B cell (primary cell): ENCODE results near the gene SKAP2. TPM values are rescaled to one million over a fixed set of nuclear protein-coding genes. Genes with fewer than 3 reads are reported as not detected.

Experiments used
- ATAC-seq: fragments of 200-7000 bp; cut with Tn5 transposase; one replicate; pipeline ENCODE4 v1.10.0; 2021; ENCODE audit warnings: low read depth, mild to moderate bottlenecking, moderate number of reproducible peaks, moderate library complexity
- CTCF ChIA-PET: fragments of 350-600 bp; sonication (Branson Sonifier 250); formaldehyde crosslinking; loops from one replicate; lab custom pipeline; 2021; ENCODE audit warnings: antibody characterized with exemption, inconsistent platforms; lab: Charles Lee
- POLR2A ChIA-PET: fragments of 350-600 bp; sonication (Branson Sonifier 250); formaldehyde crosslinking; loops from one replicate; lab custom pipeline; 2021; ENCODE audit warnings: antibody characterized with exemption; lab: Charles Lee
- DNase-seq: peaks from one replicate; pipeline ENCODE4 v3.0.0; 2013
- H2AFZ ChIP-seq: 2 replicates; pipeline ENCODE4 v1.6.1; 2012; ENCODE audit warnings: mild to moderate bottlenecking, low read depth, low read length; ENCODE audit not compliant: insufficient read depth, poor library complexity, severe bottlenecking
- H3K27ac ChIP-seq, 2 donors: 1 replicate in 1 of 2; 2 replicates in 1 of 2; pipeline ENCODE4 v1.5.1; 2012 to 2013; ENCODE audit warnings: low read length in 2 of 2, mild to moderate bottlenecking in 2 of 2, moderate library complexity in 1 of 2
- H3K27me3 ChIP-seq, 4 experiments: fragments of 200-600 bp in 1 of 4; sonication (generic) in 1 of 4; replicated peaks in 1 of 4; 1 replicate in 2 of 4; 2 replicates in 2 of 4; pipeline versions ENCODE4 v1.6.1 to v1.7.0; 2013 to 2016; ENCODE audit warnings: low read length in 3 of 4, mild to moderate bottlenecking in 2 of 4, mixed read lengths in 1 of 4, moderate library complexity in 1 of 4; ENCODE audit not compliant: insufficient read depth in 4 of 4, control insufficient read depth in 3 of 4; ENCODE audit errors: control extremely low read depth in 1 of 4
- H3K36me3 ChIP-seq, 2 experiments: replicated peaks in 1 of 2; 1 replicate in 1 of 2; 2 replicates in 1 of 2; pipeline versions ENCODE4 v1.6.1 to v1.7.1; 2013; ENCODE audit warnings: low read length in 1 of 2; ENCODE audit not compliant: insufficient read depth in 2 of 2, control insufficient read depth in 1 of 2; ENCODE audit errors: control extremely low read depth in 1 of 2, extremely low read depth in 1 of 2
- H3K4me1 ChIP-seq, 2 donors: fragments of 200-600 bp in 1 of 2; sonication (generic) in 1 of 2; 1 replicate in 1 of 2; 2 replicates in 1 of 2; pipeline versions ENCODE4 v1.5.1 to v1.6.1; 2013 to 2017; ENCODE audit warnings: low read length in 2 of 2; ENCODE audit not compliant: control insufficient read depth in 2 of 2, insufficient read depth in 2 of 2
- H3K4me2 ChIP-seq: replicated peaks from 2 replicates; pipeline ENCODE3; 2012; ENCODE audit warnings: mild to moderate bottlenecking, low read depth, low read length; ENCODE audit not compliant: poor library complexity, severe bottlenecking
- H3K4me3 ChIP-seq, 5 experiments: fragments of 200-600 bp in 1 of 5; sonication (generic) in 1 of 5; 1 replicate in 3 of 5; 2 replicates in 2 of 5; pipeline versions ENCODE4 v1.5.1 to v1.7.0; 2011 to 2016; ENCODE audit warnings: low read length in 4 of 5, mild to moderate bottlenecking in 4 of 5, low read depth in 2 of 5, control low read depth in 1 of 5, moderate library complexity in 1 of 5; ENCODE audit not compliant: insufficient read depth in 1 of 5; ENCODE audit errors: control extremely low read depth in 1 of 5, extremely low read depth in 1 of 5
- H3K79me2 ChIP-seq: fragments of 200-600 bp; sonication (generic); one replicate; pipeline ENCODE4 v1.6.0; 2016; ENCODE audit warnings: low read length; ENCODE audit not compliant: control insufficient read depth, insufficient read depth
- H3K9ac ChIP-seq: fragments of 200-600 bp; sonication (generic); 2 replicates; pipeline ENCODE4 v1.6.1; 2017; ENCODE audit warnings: mild to moderate bottlenecking, low read length, moderate library complexity
- H3K9me3 ChIP-seq, 3 donors: one replicate each; pipeline versions ENCODE4 v1.6.1 to v1.7.1; 2013; ENCODE audit warnings: low read length in 2 of 3; ENCODE audit not compliant: control insufficient read depth in 2 of 3, insufficient read depth in 1 of 3; ENCODE audit errors: control extremely low read depth in 1 of 3
- H4K20me1 ChIP-seq: 2 replicates; pipeline ENCODE4 v1.6.0; 2012; ENCODE audit warnings: mild to moderate bottlenecking, low read length; ENCODE audit not compliant: insufficient read depth, control insufficient read depth, poor library complexity, severe bottlenecking
- H3K27ac Mint-ChIP-seq: one replicate; pipeline ENCODE4 v1.8.0; 2021; ENCODE audit warnings: mixed read lengths
- H3K27me3 Mint-ChIP-seq: one replicate; pipeline ENCODE4 v1.8.0; 2021; ENCODE audit warnings: mixed read lengths
- H3K4me1 Mint-ChIP-seq: one replicate; pipeline ENCODE4 v1.8.0; 2021; ENCODE audit warnings: mixed read lengths
- H3K4me3 Mint-ChIP-seq: one replicate; pipeline ENCODE4 v1.8.0; 2021; ENCODE audit warnings: mixed read lengths
- H3K9me3 Mint-ChIP-seq: one replicate; pipeline ENCODE4 v1.8.0; 2022; ENCODE audit warnings: mixed read lengths; ENCODE audit not compliant: insufficient read depth
- CTCF ChIP-seq: fragments of 200-600 bp; IDR thresholded peaks from one replicate; pipeline ENCODE4 v1.8.0; 2022; ENCODE audit warnings: antibody characterized with exemption, mild to moderate bottlenecking
- EZH2 ChIP-seq: IDR thresholded peaks from 2 replicates; pipeline ENCODE4 v1.6.1; 2012; ENCODE audit warnings: borderline replicate concordance, low read depth, mild to moderate bottlenecking, moderate library complexity, low read length; ENCODE audit not compliant: insufficient read depth, poor library complexity, severe bottlenecking
- WGBS: methylation state at CpG from one replicate; pipeline ENCODE4 v1.1.5; 2013; ENCODE audit warnings: missing lambda C conversion rate; ENCODE audit not compliant: insufficient coverage; 5-methylcytosine and 5-hydroxymethylcytosine counted together
- intact Hi-C: fragments of 100-400 bp; cut with micrococcal nuclease; formaldehyde crosslinking; loops from one replicate; pipeline ENCODE4 v1.10.0; 2022
- polyA plus RNA-seq: library from polyadenylated mRNA; depleted of rRNA; stranded (reverse); fragments of >200 nt; gene quantifications from 2 replicates; pipeline ENCODE4 v1.2.3, GENCODE V29; 2012
- total RNA-seq, 2 donors: library from RNA; stranded (reverse); fragments of 120-200 nt in 1 of 2; gene quantifications; 1 replicate in 1 of 2; 2 replicates in 1 of 2; pipeline versions ENCODE4 v1.2.3 to v1.2.4, GENCODE V29; 2013 to 2022

SKAP2 gene
- total and polyA plus RNA-seq, 2 donors (not counting 1 experiment from before 2014, with no cell fraction given): 12.8 to 58.4 TPM

- Mint-ChIP-seq H3K27ac (no peak overlapping the region), H3K27me3 (no peaks in the 10 kb centered on the region), H3K4me1 (no peaks in the 10 kb centered on the region), H3K4me3 (no peak overlapping the region), H3K9me3 (no peaks in the 10 kb centered on the region)
- no peaks in the 10 kb centered on the region for H3K9me3 ChIP-seq
- H2AFZ ChIP-seq: no peak overlapping the region
- POLR2A ChIA-PET: no interaction called here
- no peak overlapping the region for H3K4me3 ChIP-seq
- ATAC-seq (no peak), DNase-seq (no peak)
- H3K4me2 ChIP-seq: no peak overlapping the region
- intact Hi-C loops: no loop called here
- no peaks in the 10 kb centered on the region for H3K27me3 ChIP-seq
- H4K20me1 ChIP-seq: no peaks in the 10 kb centered on the region
- CTCF ChIA-PET: no interaction called here
- H3K36me3 ChIP-seq: no peaks in the 10 kb centered on the region
- H3K4me1 ChIP-seq: no peaks in the 10 kb centered on the region
- 100% methylated on average over 3 of the region's 3 CpGs for WGBS
- no peak overlapping the region for H3K27ac ChIP-seq
- H3K9ac ChIP-seq: no peak overlapping the region
- TF ChIP-seq CTCF (no peak), EZH2 (no peak)
- no peaks in the 10 kb centered on the region for H3K79me2 ChIP-seq
Observed at GRCh38 chr7:26642416-26642815, 222.0 kb downstream of the SKAP2 start.

GRCh38 chr7:26639695-26640094, 224.7 kb downstream of the SKAP2 start:
- no peaks in the 10 kb centered on the region for H3K9me3 Mint-ChIP-seq
- H3K4me1 Mint-ChIP-seq: no peaks in the 10 kb centered on the region
- no peak overlapping the region for H3K4me3 Mint-ChIP-seq
- TF ChIP-seq CTCF: no peak
- TF ChIP-seq EZH2: no peak
- no peaks in the 10 kb centered on the region for H4K20me1 ChIP-seq
- no peak overlapping the region for H2AFZ ChIP-seq
- no peaks in the 10 kb centered on the region for H3K79me2 ChIP-seq
- no peak for DNase-seq
- H3K27me3 Mint-ChIP-seq: no peaks in the 10 kb centered on the region
- H3K27ac Mint-ChIP-seq: no peak overlapping the region
- no peak overlapping the region for H3K4me2 ChIP-seq
- no peak for ATAC-seq
- no peaks in the 10 kb centered on the region for H3K9me3 ChIP-seq
- H3K27ac ChIP-seq: no peak overlapping the region
- POLR2A ChIA-PET: no interaction called here
- H3K27me3 ChIP-seq: no peaks in the 10 kb centered on the region
- H3K4me1 ChIP-seq: no peaks in the 10 kb centered on the region
- no peak overlapping the region for H3K9ac ChIP-seq
- CTCF ChIA-PET: no interaction called here
- intact Hi-C loops: no loop called here
- H3K4me3 ChIP-seq: no peak overlapping the region
- no peaks in the 10 kb centered on the region for H3K36me3 ChIP-seq
- 99% methylated on average over 5 of the region's 5 CpGs for WGBS
